HL-60 (cell line): ENCODE data around the gene DDAH1.

Source experiments
- DNase-seq, 2 experiments: peaks; one replicate each; pipeline ENCODE4 v3.0.0-alpha.2; 2010 to 2020; ENCODE audit warnings: low read depth in 1 of 2, low spot score in 1 of 2
- H3K27ac ChIP-seq: fragments of 250-450 bp; sonication (Bioruptor Pico); replicated peaks from 2 replicates; pipeline ENCODE4 v1.5.1; 2020; ENCODE audit warnings: mild to moderate bottlenecking, moderate library complexity
- H3K27me3 ChIP-seq: fragments of 250-450 bp; sonication (Bioruptor Pico); 2 replicates; pipeline ENCODE4 v1.5.1; 2021; ENCODE audit warnings: mild to moderate bottlenecking, moderate library complexity; ENCODE audit not compliant: insufficient read depth, poor library complexity, severe bottlenecking
- H3K4me3 ChIP-seq: replicated peaks from 2 replicates; pipeline ENCODE4 v1.5.1; 2011; ENCODE audit warnings: mild to moderate bottlenecking, control low read depth, low read length; ENCODE audit not compliant: insufficient read depth
- CTCF ChIP-seq: IDR thresholded peaks from one replicate; pipeline ENCODE4 v1.5.1; 2011; ENCODE audit warnings: low read length, control low read depth, inconsistent platforms; ENCODE audit not compliant: insufficient read depth
- GABPA ChIP-seq: IDR thresholded peaks from 2 replicates; pipeline ENCODE4 v1.6.1; 2012; ENCODE audit warnings: low read depth
- POLR2AphosphoS5 ChIP-seq: IDR thresholded peaks from 2 replicates; pipeline ENCODE4 v1.6.1; 2012; ENCODE audit warnings: low read depth
- REST ChIP-seq: IDR thresholded peaks from 2 replicates; pipeline ENCODE4 v1.6.1; 2012; ENCODE audit warnings: low read depth; ENCODE audit not compliant: insufficient replicate concordance
- SPI1 ChIP-seq: IDR thresholded peaks from 2 replicates; pipeline ENCODE4 v1.6.1; 2012; ENCODE audit warnings: low read depth, mild to moderate bottlenecking, borderline replicate concordance

Gene DDAH1

GRCh38 chr1:85339656-85340399 is 125.1 kb downstream of the DDAH1 start:
- Histone ChIP-seq H3K27ac (no peak overlapping the region), H3K27me3 (no peaks in the 10 kb centered on the region), H3K4me3 (no peak overlapping the region)
- TF ChIP-seq CTCF, result no peak
- no peak for TF ChIP-seq SPI1
- TF ChIP-seq POLR2AphosphoS5, result no peak
- TF ChIP-seq REST, result no peak
- TF ChIP-seq GABPA, result no peak
- DNase-seq, result no peak

GRCh38 chr1:85339089-85339488 is 125.9 kb downstream of the DDAH1 start:
- no peak for DNase-seq
- H3K27ac ChIP-seq, result no peak overlapping the region
- no peak for TF ChIP-seq REST
- TF ChIP-seq SPI1, result no peak
- no peak for TF ChIP-seq POLR2AphosphoS5
- TF ChIP-seq CTCF, result no peak
- no peaks in the 10 kb centered on the region for H3K27me3 ChIP-seq
- no peak overlapping the region for H3K4me3 ChIP-seq

- Histone ChIP-seq H3K27ac (no peak overlapping the region), H3K4me3 (no peak overlapping the region), H3K27me3 (no peaks in the 10 kb centered on the region)
- TF ChIP-seq POLR2AphosphoS5 (no peak), SPI1 (peak; percentile 82)
- no peak for DNase-seq
Observed at GRCh38 chr1:85334962-85335361, 130.0 kb downstream of the DDAH1 start.

- no peaks in the 10 kb centered on the region for H3K27me3 ChIP-seq
- TF ChIP-seq SPI1 (no peak), POLR2AphosphoS5 (no peak), CTCF (no peak), GABPA (no peak), REST (no peak)
- H3K4me3 ChIP-seq, result no peak overlapping the region
- H3K27ac ChIP-seq, result no peak overlapping the region
- no peak for DNase-seq
Observed at GRCh38 chr1:85333186-85333585, 131.8 kb downstream of the DDAH1 start.
